Measurements from ENCODE around the gene KSR2.

Gene KSR2

DNA sequence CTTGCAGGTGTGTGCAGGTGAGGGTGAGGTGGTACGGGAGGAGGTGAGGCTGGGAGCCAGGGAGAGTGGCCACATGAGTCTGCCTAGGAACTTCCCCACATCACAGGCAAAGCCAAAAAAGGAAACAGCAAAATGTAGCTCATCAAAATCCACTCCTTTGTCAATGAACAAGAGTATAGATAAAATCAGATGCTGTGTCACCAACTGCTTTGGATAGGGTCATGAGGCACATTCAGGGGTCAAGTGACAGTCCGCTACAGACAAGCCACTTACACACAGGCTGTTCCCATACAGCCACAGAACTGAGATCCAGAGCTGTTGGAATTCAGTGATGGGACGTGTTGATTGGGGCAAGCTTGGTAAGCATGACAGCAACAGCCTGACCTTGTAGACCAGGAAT lies 507.1 kb downstream of the KSR2 start:
- no peak for DNase-seq (ENCODE audit: low read depth in 2 of 2)

GRCh38 chr12:117459229-117459628 lies 509.6 kb downstream of the KSR2 start:
- DNase-seq (ENCODE audit: low read depth in 2 of 2) = no peak

DNA sequence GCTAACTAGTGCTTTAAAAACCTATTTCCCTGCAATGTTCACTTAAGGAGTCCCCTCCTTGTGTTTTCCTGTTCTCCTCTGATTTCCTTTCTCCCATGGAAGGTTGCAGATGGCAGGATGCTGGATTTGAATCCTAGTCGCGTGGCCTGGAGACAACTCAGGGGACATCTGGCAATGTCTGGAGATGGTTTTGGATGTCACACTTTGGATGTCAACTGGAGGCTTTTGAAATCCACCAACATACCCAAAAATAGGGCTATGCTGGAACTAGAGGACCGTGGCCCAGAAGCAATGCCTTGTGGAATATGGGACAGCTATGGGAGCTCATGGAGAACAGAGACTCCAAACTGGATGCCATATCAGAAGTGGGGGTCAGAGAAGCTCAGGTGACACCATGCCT lies 511.6 kb downstream of the KSR2 start:
- no peak for DNase-seq (ENCODE audit: low read depth in 2 of 2)

- no peak for DNase-seq (ENCODE audit: low read depth in 2 of 2)
These were observed 512.7 kb downstream of the KSR2 start for GRCh38 chr12:117456076-117456475.

- DNase-seq (ENCODE audit: low read depth in 2 of 2) = no peak
These were observed 514.8 kb downstream of the KSR2 start for GRCh38 chr12:117453961-117454360.

DNA sequence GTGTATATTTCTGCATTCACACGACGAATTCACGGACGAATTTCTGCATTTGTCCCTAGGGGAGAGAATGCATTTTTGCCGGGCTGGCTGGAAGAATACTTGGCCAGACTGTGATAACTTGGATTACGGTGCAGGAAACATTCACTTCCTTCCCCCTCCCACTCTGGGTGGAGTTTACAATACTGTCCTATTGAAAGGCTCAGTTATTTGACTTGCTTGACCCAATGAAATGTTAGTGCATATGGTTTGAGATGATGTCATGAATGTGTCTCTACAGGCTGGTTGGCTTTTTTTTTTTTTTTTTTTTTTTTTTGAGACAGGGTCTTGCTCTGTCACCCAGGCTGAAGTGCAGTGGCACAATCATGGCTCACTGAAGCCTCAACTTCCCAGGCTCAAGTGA lies 516.7 kb downstream of the KSR2 start:
- DNase-seq (ENCODE audit: low read depth in 2 of 2) = no peak

DNA sequence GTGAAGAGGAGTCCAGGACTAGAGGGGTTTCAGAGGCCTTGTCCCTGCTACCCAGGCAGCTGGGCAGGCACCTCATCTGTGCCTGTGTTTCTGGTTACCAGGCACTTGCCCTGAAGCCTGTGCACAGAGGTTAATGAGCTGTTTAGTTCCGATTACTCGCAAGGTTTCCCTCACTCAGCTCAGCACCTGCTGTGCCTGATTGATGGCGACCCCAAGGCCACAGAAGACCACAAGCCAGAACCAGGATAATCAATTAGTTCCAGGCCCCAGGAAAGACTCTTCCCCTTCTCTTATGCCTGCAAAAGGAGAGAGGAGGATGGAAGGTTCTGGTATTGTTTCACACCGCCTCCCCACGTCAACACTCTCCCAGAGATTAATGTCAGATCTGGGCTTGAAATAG lies 518.6 kb downstream of the KSR2 start:
- no peak for DNase-seq (ENCODE audit: low read depth in 2 of 2)

- DNase-seq (ENCODE audit: low read depth in 2 of 2) = no peak
These were observed 521.0 kb downstream of the KSR2 start for GRCh38 chr12:117447665-117448366.

DNA sequence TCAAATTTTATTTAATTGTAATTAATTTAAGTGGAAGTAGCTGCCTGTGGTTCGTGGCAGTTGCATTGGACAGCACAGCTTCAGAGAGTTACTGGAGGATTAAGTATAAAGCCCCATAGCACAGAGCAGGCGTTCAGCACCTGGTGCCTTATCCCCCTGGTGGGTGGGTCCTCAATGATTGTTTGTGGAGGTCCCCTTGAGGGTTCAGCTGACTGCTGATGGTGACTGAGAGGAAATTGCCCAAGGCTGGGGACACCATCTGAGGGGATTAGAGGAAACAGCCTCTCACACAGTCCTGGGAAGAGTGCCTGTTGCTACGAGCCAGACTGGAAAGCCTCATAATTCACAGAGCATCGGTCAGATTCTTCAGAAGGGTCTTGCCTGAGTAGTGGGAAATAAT lies 524.0 kb downstream of the KSR2 start:
- DNase-seq (ENCODE audit: low read depth in 2 of 2) = no peak

DNA sequence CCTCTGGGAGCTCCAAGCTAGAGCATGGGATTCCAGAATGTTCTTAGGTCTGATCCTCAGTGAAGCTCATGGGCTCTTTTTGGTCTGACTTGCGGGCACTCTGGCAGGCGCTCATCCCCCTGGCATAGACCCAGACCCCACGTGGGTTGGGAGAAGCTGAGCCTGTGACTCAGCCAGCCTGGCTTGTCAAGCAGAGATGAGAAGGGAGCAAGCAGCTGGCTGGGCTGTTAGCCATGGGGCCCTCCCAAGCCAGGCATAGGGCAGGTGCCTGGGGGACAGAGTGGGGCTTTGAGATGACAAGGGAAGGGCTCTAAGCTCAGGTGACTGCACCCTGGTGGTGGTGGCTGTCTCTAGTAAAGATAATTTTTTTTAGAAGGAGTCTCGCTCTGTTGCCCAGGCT lies 527.0 kb downstream of the KSR2 start:
- DNase-seq (ENCODE audit: low read depth in 2 of 2) = no peak

GRCh38 chr12:117440384-117440783 lies 528.4 kb downstream of the KSR2 start:
- no peak for DNase-seq (ENCODE audit: low read depth in 2 of 2)

- DNase-seq (ENCODE audit: low read depth in 2 of 2) = no peak
These were observed 529.2 kb downstream of the KSR2 start for GRCh38 chr12:117439531-117440001.

GRCh38 chr12:117438809-117439208 lies 530.0 kb downstream of the KSR2 start:
- no peak for DNase-seq (ENCODE audit: low read depth in 2 of 2)

GRCh38 chr12:117437516-117438255 lies 531.1 kb downstream of the KSR2 start:
- no peak for DNase-seq (ENCODE audit: low read depth in 2 of 2)

DNA sequence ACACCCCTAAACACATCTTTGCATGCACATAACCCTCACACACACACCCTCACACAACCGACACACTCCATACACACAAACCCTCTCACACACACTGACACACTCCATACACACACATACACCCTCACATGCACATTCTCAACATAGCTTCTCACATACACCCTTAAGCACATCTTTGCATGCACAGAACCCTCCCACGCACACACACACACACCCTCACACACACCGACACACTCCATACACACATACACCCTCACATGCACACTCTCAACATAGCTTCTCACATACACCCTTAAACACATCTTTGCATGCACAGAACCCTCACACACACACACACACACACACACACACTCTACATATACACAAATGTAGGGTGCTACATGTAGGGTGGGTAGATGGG lies 534.9 kb downstream of the KSR2 start:
- no peak for DNase-seq (ENCODE audit: low read depth in 2 of 2)

DNA sequence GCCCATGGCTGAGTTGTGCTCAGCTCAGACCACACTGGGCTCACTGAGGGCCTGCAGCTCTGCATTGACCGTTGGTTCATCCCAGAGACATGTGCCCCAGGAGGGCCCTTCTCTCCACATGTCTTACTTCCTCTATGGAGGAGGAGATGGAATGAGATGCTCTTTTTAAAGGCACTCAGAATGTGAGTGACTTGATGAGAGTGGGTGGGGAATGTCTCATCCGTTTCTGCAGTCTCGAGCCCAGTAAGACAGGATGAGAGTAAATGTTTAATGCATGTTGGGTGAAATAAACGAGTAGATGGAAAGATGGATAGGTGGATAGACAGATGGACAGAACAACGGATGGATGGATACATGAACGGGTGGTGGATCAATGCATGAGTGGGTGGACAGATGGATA lies 538.5 kb downstream of the KSR2 start:
- no peak for DNase-seq (ENCODE audit: low read depth in 2 of 2)

GRCh38 chr12:117427211-117427610 lies 541.6 kb downstream of the KSR2 start:
- DNase-seq (ENCODE audit: low read depth in 2 of 2) = no peak

DNA sequence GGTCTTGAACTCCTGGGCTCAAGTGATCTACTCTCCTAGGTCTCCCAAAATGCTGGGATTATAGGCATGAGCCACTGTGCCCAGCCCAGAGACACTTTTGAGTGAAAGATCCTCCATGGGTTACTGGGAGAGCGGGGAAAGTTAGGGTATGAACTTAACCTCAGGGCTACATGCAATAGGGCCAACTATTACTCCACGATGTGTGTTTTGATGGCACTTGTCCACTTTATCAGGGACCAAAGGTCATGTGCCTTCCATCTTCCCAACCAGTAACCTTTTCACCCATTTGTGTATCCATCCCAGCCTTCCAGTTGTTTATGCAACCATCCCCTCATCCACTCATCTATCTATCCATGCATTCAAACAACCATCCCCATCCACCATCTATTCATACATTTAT lies 546.8 kb downstream of the KSR2 start:
- no peak for DNase-seq (ENCODE audit: low read depth in 2 of 2)

DNA sequence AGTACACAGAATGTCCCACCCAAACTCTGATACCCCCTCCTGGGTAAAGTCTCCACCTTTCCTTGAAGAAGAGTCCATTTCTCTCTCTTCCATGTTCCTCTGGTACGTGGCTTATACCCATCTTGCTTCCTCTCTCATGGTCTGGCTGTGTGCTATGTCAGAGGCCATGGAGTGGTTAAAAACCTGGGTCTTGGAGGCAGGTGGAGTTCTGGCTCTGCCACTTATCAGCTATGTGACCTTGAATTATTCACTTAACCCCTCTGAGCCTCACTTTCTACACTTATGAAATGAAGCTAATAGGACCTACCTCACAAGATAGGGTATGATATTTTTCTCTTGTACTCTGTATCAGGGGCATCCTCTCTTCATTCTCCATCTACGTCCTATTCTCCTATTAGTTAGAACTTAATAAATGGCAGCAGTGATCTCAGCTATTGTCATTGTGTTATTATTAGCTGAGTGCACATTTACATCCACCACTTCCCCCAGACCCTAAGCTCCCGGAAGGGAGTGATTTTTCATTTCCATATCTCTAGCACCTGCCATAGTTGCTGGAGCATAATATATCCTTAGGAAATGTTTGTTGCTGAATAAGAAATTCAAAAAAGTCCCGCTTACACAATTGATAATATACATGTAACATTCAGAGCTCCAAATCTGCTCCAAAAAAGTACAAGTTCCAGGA lies 547.6 kb downstream of the KSR2 start:
- DNase-seq (ENCODE audit: low read depth in 2 of 2) = no peak

DNA sequence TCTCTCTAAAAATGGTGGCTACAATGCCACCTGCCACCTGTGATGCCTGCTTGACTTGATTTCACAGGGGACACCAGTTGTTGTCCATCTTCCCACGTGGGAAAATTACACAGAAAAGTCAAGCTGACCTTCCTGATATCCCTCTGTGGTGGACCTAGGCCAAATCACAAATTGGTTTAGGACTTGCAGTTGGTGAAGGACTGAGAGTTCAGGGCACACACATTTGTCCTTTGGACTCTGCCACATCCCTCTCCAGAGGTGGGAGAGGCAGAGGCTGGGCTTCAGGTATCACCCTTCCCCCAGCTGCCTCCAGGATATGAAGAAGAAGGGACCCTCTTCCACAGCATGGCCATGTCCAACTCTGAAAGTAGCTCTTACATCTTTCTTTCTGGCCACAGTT lies 551.8 kb downstream of the KSR2 start:
- no peak for DNase-seq (ENCODE audit: low read depth in 2 of 2)

- DNase-seq (ENCODE audit: low read depth in 2 of 2) = no peak
These were observed 556.2 kb downstream of the KSR2 start for GRCh38 chr12:117412465-117413188.

- no peak for DNase-seq (ENCODE audit: low read depth in 2 of 2)
These were observed 559.5 kb downstream of the KSR2 start for GRCh38 chr12:117409286-117409685.
